ENCODE results near the gene FAM174C. TPM values are rescaled to one million over a fixed set of nuclear protein-coding genes. Genes with fewer than 3 reads are reported as not detected.

Gene FAM174C
- total RNA-seq, 4 donors from 2014 or later: 44.3 to 72.5 (median 58.2) TPM

- H3K4me3 ChIP-seq: no peak overlapping the region
- peaks cover 83% of the 10 kb centered on the region for H3K4me1 ChIP-seq
- peaks cover 40% of the 10 kb centered on the region for H3K36me3 ChIP-seq
- WGBS: 76% methylated on average over 33 of the region's 33 CpGs
- TF ChIP-seq POLR2A (IDR thresholded peaks at IDR 0.05) (no peak), CTCF (IDR thresholded peaks at IDR 0.05) (no peak), POLR2AphosphoS5 (IDR thresholded peaks at IDR 0.05) (peak in 1 of 3 donors; percentile 12), EP300 (IDR thresholded peaks at IDR 0.05) (no peak)
- DNase-seq (ENCODE audit: low spot score in 2 of 2): no peak
- H3K27me3 ChIP-seq: no peaks in the 10 kb centered on the region
- H3K27ac ChIP-seq: peak overlapping the region; percentile 100
- H3K9me3 ChIP-seq: no peaks in the 10 kb centered on the region
Observed at GRCh38 chr19:1272423-1273262, 2.7 kb upstream of the FAM174C start.

GRCh38 chr19:1273263-1274041, 1.9 kb upstream of the FAM174C start:
- peak overlapping the region; percentile 96 for H3K27ac ChIP-seq
- no peak for DNase-seq (ENCODE audit: low spot score in 2 of 2)
- 81% methylated on average over 25 of the region's 25 CpGs for WGBS
- TF ChIP-seq POLR2A (IDR thresholded peaks at IDR 0.05) (no peak), EP300 (IDR thresholded peaks at IDR 0.05) (no peak), POLR2AphosphoS5 (IDR thresholded peaks at IDR 0.05) (no peak), CTCF (IDR thresholded peaks at IDR 0.05) (no peak)
- H3K4me3 ChIP-seq: no peak overlapping the region
- peaks cover 45% of the 10 kb centered on the region for H3K36me3 ChIP-seq
- no peaks in the 10 kb centered on the region for H3K9me3 ChIP-seq
- peaks cover 75% of the 10 kb centered on the region for H3K4me1 ChIP-seq
- H3K27me3 ChIP-seq: no peaks in the 10 kb centered on the region

GRCh38 chr19:1274081-1274851, 1.1 kb upstream of the FAM174C start:
- 75% methylated on average over 10 of the region's 46 CpGs for WGBS
- Histone ChIP-seq H3K27ac (peak overlapping the region; percentile 96), H3K27me3 (no peaks in the 10 kb centered on the region), H3K36me3 (peaks cover 51% of the 10 kb centered on the region), H3K4me3 (peak overlapping the region; percentile 57), H3K9me3 (no peaks in the 10 kb centered on the region), H3K4me1 (peaks cover 70% of the 10 kb centered on the region)
- TF ChIP-seq EP300 (IDR thresholded peaks at IDR 0.05) (no peak), POLR2AphosphoS5 (IDR thresholded peaks at IDR 0.05) (no peak), POLR2A (IDR thresholded peaks at IDR 0.05) (no peak), CTCF (IDR thresholded peaks at IDR 0.05) (no peak)
- DNase-seq (ENCODE audit: low spot score in 2 of 2): no peak

GRCh38 chr19:1274852-1275259, 474 bp upstream of the FAM174C start:
- 41% methylated on average over 24 of the region's 44 CpGs for WGBS
- Histone ChIP-seq H3K4me3 (peak overlapping the region; percentile 57), H3K27me3 (no peaks in the 10 kb centered on the region), H3K27ac (peak overlapping the region; percentile 96), H3K4me1 (peaks cover 66% of the 10 kb centered on the region), H3K36me3 (peaks cover 54% of the 10 kb centered on the region), H3K9me3 (no peaks in the 10 kb centered on the region)
- TF ChIP-seq POLR2A (IDR thresholded peaks at IDR 0.05) (no peak), POLR2AphosphoS5 (IDR thresholded peaks at IDR 0.05) (no peak), EP300 (IDR thresholded peaks at IDR 0.05) (no peak), CTCF (IDR thresholded peaks at IDR 0.05) (no peak)
- DNase-seq (ENCODE audit: low spot score in 2 of 2): peak in 1 of 2 donors; percentile 80

All from suprapubic skin (tissue), 4 donors.